K562 treated with DMSO at 1 percent for 48 hours (cell line): ENCODE results near the gene GAL3ST3. TPM values are rescaled to one million over a fixed set of nuclear protein-coding genes. Genes with fewer than 3 reads are reported as not detected.

Source experiments
- total RNA-seq: library from RNA; unstranded; fragments of 300-600 nt; gene quantifications from 2 replicates; pipeline ENCODE4 v1.2.3, GENCODE V29; 2022; ENCODE audit warnings: low replicate concordance; ENCODE audit errors: extremely low read depth

Gene GAL3ST3
- total RNA-seq: not detected in 2 replicates

GRCh38 chr11:66048547-66049323 lies at the start of gene GAL3ST3:
Gene GAL3ST3, minus strand, starts transcription at chr11:66049161. Its CDS starts 3,746 bp downstream, at chr11:66045415.

GRCh38 chr11:66069715-66070603 lies 21.0 kb upstream of the GAL3ST3 start, which contains the start of gene PACS1:
Gene PACS1, plus strand, starts transcription at chr11:66070272. Its CDS starts 215 bp downstream, at chr11:66070487.

GRCh38 chr11:66051766-66052663 lies 3.1 kb upstream of the GAL3ST3 start, which contains the start of gene SF3B2:
Gene SF3B2, plus strand, starts transcription at chr11:66052364. Its CDS starts 21 bp downstream, at chr11:66052385.

GRCh38 chr11:66026017-66026529 lies 22.9 kb downstream of the GAL3ST3 start, which contains the start of gene CATSPER1:
Gene CATSPER1, minus strand, starts transcription at chr11:66026479. Its CDS starts 100 bp downstream, at chr11:66026379.

GRCh38 chr11:66011785-66012303 lies 37.1 kb downstream of the GAL3ST3 start, which contains the start of gene CST6:
Gene CST6, plus strand, starts transcription at chr11:66012008. Its CDS starts 37 bp downstream, at chr11:66012045.

GRCh38 chr11:66001942-66002647 lies 46.9 kb downstream of the GAL3ST3 start, which contains the start of the genes BANF1 and EIF1AD:
Gene BANF1, plus strand, starts transcription at chr11:66002503. Its CDS starts 748 bp downstream, at chr11:66003251.
Gene EIF1AD, minus strand, starts transcription at chr11:66002157. Its CDS starts 1,768 bp downstream, at chr11:66000389.

Other genes starting within 250 kb of the GAL3ST3 start
- gene SNX32, start 215.2 kb downstream of the GAL3ST3 start, total RNA-seq: not detected in 2 replicates
- gene CFL1, start 191.0 kb downstream of the GAL3ST3 start, total RNA-seq: 572 TPM in 1 of 2 replicates, not detected in the other
- gene MUS81, start 188.7 kb downstream of the GAL3ST3 start, total RNA-seq: not detected in 2 replicates
- not detected in 2 replicates for gene EFEMP2, start 176.4 kb downstream of the GAL3ST3 start, total RNA-seq
- gene CTSW, start 169.3 kb downstream of the GAL3ST3 start, total RNA-seq: not detected in 2 replicates
- not detected in 2 replicates for gene FIBP, start 160.7 kb downstream of the GAL3ST3 start, total RNA-seq
- gene CCDC85B, start 158.5 kb downstream of the GAL3ST3 start, total RNA-seq: not detected in 2 replicates
- not detected in 2 replicates for gene FOSL1, start 148.8 kb downstream of the GAL3ST3 start, total RNA-seq
- not detected in 2 replicates for gene C11orf68, start 130.1 kb downstream of the GAL3ST3 start, total RNA-seq
- gene DRAP1, start 129.7 kb downstream of the GAL3ST3 start, total RNA-seq: not detected in 2 replicates
- not detected in 2 replicates for gene TSGA10IP, start 103.7 kb downstream of the GAL3ST3 start, total RNA-seq
- gene SART1, start 87.4 kb downstream of the GAL3ST3 start, total RNA-seq: not detected in 2 replicates
- gene EIF1AD, start 47.0 kb downstream of the GAL3ST3 start, total RNA-seq: not detected in 2 replicates
- not detected in 2 replicates for gene BANF1, start 46.7 kb downstream of the GAL3ST3 start, total RNA-seq
- not detected in 2 replicates for gene CST6, start 37.2 kb downstream of the GAL3ST3 start, total RNA-seq
- not detected in 2 replicates for gene CATSPER1, start 22.7 kb downstream of the GAL3ST3 start, total RNA-seq
- not detected in 2 replicates for gene SF3B2, start 3.2 kb upstream of the GAL3ST3 start, total RNA-seq
- gene PACS1, start 21.1 kb upstream of the GAL3ST3 start, total RNA-seq: not detected in 2 replicates
- not detected in 2 replicates for gene KLC2, start 208.5 kb upstream of the GAL3ST3 start, total RNA-seq
- gene RAB1B, start 219.5 kb upstream of the GAL3ST3 start, total RNA-seq: 266 TPM in 1 of 2 replicates, not detected in the other
- not detected in 2 replicates for gene CNIH2, start 229.0 kb upstream of the GAL3ST3 start, total RNA-seq
- not detected in 2 replicates for gene YIF1A, start 240.0 kb upstream of the GAL3ST3 start, total RNA-seq
- not detected in 2 replicates for gene TMEM151A, start 242.7 kb upstream of the GAL3ST3 start, total RNA-seq